ENCODE results near the gene AKT3.
"Not testable (repeated sequence)": the region's sequence is repeated elsewhere in the genome, so short reads cannot be mapped to it uniquely, and the experiment has no call there.

Gene AKT3

GRCh38 chr1:243884603-243885002 lies 34.6 kb upstream of the AKT3 start:
- TF ChIP-seq EZH2phosphoT487 (IDR thresholded peaks at IDR 0.05; ENCODE audit: low read length) (no peak), EZH2 (optimal IDR thresholded peaks at IDR 0.05; ENCODE audit: low read depth, low read length) (no peak)
- TF ChIP-seq, protein P1, sequence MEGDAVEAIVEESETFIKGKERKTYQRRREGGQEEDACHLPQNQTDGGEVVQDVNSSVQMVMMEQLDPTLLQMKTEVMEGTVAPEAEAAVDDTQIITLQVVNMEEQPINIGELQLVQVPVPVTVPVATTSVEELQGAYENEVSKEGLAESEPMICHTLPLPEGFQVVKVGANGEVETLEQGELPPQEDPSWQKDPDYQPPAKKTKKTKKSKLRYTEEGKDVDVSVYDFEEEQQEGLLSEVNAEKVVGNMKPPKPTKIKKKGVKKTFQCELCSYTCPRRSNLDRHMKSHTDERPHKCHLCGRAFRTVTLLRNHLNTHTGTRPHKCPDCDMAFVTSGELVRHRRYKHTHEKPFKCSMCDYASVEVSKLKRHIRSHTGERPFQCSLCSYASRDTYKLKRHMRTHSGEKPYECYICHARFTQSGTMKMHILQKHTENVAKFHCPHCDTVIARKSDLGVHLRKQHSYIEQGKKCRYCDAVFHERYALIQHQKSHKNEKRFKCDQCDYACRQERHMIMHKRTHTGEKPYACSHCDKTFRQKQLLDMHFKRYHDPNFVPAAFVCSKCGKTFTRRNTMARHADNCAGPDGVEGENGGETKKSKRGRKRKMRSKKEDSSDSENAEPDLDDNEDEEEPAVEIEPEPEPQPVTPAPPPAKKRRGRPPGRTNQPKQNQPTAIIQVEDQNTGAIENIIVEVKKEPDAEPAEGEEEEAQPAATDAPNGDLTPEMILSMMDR (IDR thresholded peaks at IDR 0.05; ENCODE audit: low read length): no peak
- Histone ChIP-seq H3K9me2 (replicated peaks; ENCODE audit: insufficient read depth, low read length) (no peaks in the 10 kb centered on the region), H3K79me2 (ENCODE audit: low read length) (no peaks in the 10 kb centered on the region), H3K9ac (ENCODE audit: low read length) (no peak overlapping the region), H3K27ac (ENCODE audit: low read length) (no peak overlapping the region), H3K4me3 (ENCODE audit: low read length) (no peak overlapping the region), H2AFZ (ENCODE audit: low read length) (no peak overlapping the region), H4K20me1 (ENCODE audit: insufficient read depth, low read length) (no peaks in the 10 kb centered on the region), H3F3A (ENCODE audit: insufficient read depth, low read length) (no peaks in the 10 kb centered on the region), H3K9me3 (replicated peaks; ENCODE audit: insufficient read depth, low read length) (no peaks in the 10 kb centered on the region), H3K4me2 (ENCODE audit: low read depth, low read length) (no peak overlapping the region), H3K27me3 (replicated peaks; ENCODE audit: insufficient read depth, low read length) (no peaks in the 10 kb centered on the region), H3K36me3 (replicated peaks; ENCODE audit: insufficient read depth, low read length) (no peaks in the 10 kb centered on the region), H3K4me1 (ENCODE audit: low read length) (no peaks in the 10 kb centered on the region)
- DNase-seq: no peak

DNA sequence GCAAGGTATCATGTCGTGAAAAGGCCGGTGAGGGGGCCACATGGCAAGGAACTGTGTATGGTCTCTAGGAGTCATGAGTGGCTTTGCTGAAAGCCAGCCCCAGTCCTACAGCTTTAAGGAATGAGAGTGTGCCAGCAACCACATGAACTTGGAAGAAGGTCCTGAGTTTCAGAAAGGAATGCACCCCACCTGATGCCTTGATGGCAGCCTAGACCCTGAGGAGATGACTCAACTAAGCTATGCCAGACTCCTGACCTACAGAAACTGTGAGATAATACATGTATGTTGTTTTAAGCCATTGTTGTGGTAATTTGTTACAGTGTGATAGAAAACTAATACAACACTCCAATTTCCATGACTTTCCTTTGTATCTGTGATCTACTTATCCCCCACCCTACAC lies 33.5 kb upstream of the AKT3 start:
- no peaks in the 10 kb centered on the region for H3K9me2 ChIP-seq (replicated peaks; ENCODE audit: insufficient read depth, low read length)
- H3K4me1 ChIP-seq (ENCODE audit: low read length): no peaks in the 10 kb centered on the region
- no peaks in the 10 kb centered on the region for H3K27me3 ChIP-seq (replicated peaks; ENCODE audit: insufficient read depth, low read length)
- no peak for DNase-seq
- H3F3A ChIP-seq (ENCODE audit: insufficient read depth, low read length): no peaks in the 10 kb centered on the region
- no peak overlapping the region for H3K9ac ChIP-seq (ENCODE audit: low read length)
- TF ChIP-seq, protein P1 (IDR thresholded peaks at IDR 0.05; ENCODE audit: low read length): no peak
- TF ChIP-seq EZH2 (optimal IDR thresholded peaks at IDR 0.05; ENCODE audit: low read depth, low read length) (no peak), EZH2phosphoT487 (IDR thresholded peaks at IDR 0.05; ENCODE audit: low read length) (no peak)
- H3K4me2 ChIP-seq (ENCODE audit: low read depth, low read length): no peak overlapping the region
- no peak overlapping the region for H3K4me3 ChIP-seq (ENCODE audit: low read length)
- no peak overlapping the region for H2AFZ ChIP-seq (ENCODE audit: low read length)
- H3K9me3 ChIP-seq (replicated peaks; ENCODE audit: insufficient read depth, low read length): no peaks in the 10 kb centered on the region
- H3K36me3 ChIP-seq (replicated peaks; ENCODE audit: insufficient read depth, low read length): no peaks in the 10 kb centered on the region
- H3K27ac ChIP-seq (ENCODE audit: low read length): no peak overlapping the region
- H4K20me1 ChIP-seq (ENCODE audit: insufficient read depth, low read length): no peaks in the 10 kb centered on the region
- no peaks in the 10 kb centered on the region for H3K79me2 ChIP-seq (ENCODE audit: low read length)

DNA sequence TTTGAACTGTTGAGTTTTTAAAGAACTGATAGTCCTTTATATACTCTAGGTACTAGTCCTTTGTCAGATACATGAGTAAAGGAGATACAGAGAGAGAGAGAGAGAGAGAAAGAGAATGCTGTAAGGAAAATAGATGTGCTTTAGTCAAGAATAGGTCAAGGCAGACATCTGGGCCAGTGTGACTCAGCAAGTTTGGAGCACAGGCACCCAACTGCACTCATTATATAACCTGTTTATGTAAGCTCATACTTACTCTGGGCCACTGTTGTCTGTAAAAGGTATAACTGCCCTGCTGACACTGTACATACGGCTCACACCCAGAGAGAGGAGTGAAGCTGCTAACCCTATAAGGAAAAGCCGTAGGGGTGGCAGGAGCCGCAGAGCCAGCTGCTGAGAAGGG lies 32.2 kb upstream of the AKT3 start:
- DNase-seq: no peak
- no peaks in the 10 kb centered on the region for H3K4me1 ChIP-seq (ENCODE audit: low read length)
- no peaks in the 10 kb centered on the region for H3K79me2 ChIP-seq (ENCODE audit: low read length)
- no peaks in the 10 kb centered on the region for H3F3A ChIP-seq (ENCODE audit: insufficient read depth, low read length)
- H3K9me3 ChIP-seq (replicated peaks; ENCODE audit: insufficient read depth, low read length): no peaks in the 10 kb centered on the region
- no peaks in the 10 kb centered on the region for H4K20me1 ChIP-seq (ENCODE audit: insufficient read depth, low read length)
- H3K27me3 ChIP-seq (replicated peaks; ENCODE audit: insufficient read depth, low read length): no peaks in the 10 kb centered on the region
- TF ChIP-seq EZH2 (optimal IDR thresholded peaks at IDR 0.05; ENCODE audit: low read depth, low read length) (no peak), EZH2phosphoT487 (IDR thresholded peaks at IDR 0.05; ENCODE audit: low read length) (no peak)
- TF ChIP-seq, protein P1 (IDR thresholded peaks at IDR 0.05; ENCODE audit: low read length): no peak
- H3K4me3 ChIP-seq (ENCODE audit: low read length): no peak overlapping the region
- no peaks in the 10 kb centered on the region for H3K9me2 ChIP-seq (replicated peaks; ENCODE audit: insufficient read depth, low read length)
- H3K27ac ChIP-seq (ENCODE audit: low read length): no peak overlapping the region
- no peaks in the 10 kb centered on the region for H3K36me3 ChIP-seq (replicated peaks; ENCODE audit: insufficient read depth, low read length)
- H2AFZ ChIP-seq (ENCODE audit: low read length): no peak overlapping the region
- no peak overlapping the region for H3K9ac ChIP-seq (ENCODE audit: low read length)
- no peak overlapping the region for H3K4me2 ChIP-seq (ENCODE audit: low read depth, low read length)

DNA sequence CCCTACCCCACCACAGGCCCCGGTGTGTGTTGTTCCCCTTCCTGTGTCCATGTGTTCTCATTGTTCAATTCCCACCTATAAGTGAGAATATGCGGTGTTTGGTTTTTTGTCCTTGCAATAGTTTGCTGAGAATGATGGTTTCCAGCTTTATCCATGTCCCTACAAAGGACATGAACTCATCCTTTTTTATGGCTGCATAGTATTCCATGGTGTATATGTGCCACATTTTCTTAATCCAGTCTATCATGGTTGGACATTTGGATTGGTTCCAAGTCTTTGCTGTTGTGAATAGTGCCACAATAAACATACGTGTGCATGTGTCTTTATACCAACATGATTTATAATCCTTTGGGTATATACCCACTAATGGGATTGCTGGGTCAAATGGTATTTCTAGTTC lies 27.0 kb upstream of the AKT3 start:
- not testable (repeated sequence) for H3K9ac ChIP-seq (ENCODE audit: low read length); H3K4me3 ChIP-seq (ENCODE audit: low read length); H4K20me1 ChIP-seq (ENCODE audit: insufficient read depth, low read length); H3K27me3 ChIP-seq (replicated peaks; ENCODE audit: insufficient read depth, low read length); H3F3A ChIP-seq (ENCODE audit: insufficient read depth, low read length); H3K9me2 ChIP-seq (replicated peaks; ENCODE audit: insufficient read depth, low read length); H3K27ac ChIP-seq (ENCODE audit: low read length); DNase-seq; H3K79me2 ChIP-seq (ENCODE audit: low read length); H3K36me3 ChIP-seq (replicated peaks; ENCODE audit: insufficient read depth, low read length); H2AFZ ChIP-seq (ENCODE audit: low read length); H3K4me1 ChIP-seq (ENCODE audit: low read length); H3K4me2 ChIP-seq (ENCODE audit: low read depth, low read length); H3K9me3 ChIP-seq (replicated peaks; ENCODE audit: insufficient read depth, low read length)

Measured in MM.1S (cell line).